Testis (tissue), 3 donors: ENCODE measurements around the gene TRIM31. TPM values are rescaled to one million over a fixed set of nuclear protein-coding genes. Genes with fewer than 3 reads are reported as not detected.

Experiments
- DNase-seq: peaks from one replicate; pipeline ENCODE4 v3.0.0-alpha.2; 2019
- H3K27ac ChIP-seq, 2 donors: fragments of 200-600 bp; sonication (generic); one replicate each; pipeline ENCODE4 v1.5.1; 2019
- H3K27me3 ChIP-seq: fragments of 200-600 bp; sonication (generic); one replicate; pipeline ENCODE4 v1.5.1; 2019
- H3K36me3 ChIP-seq: fragments of 200-600 bp; sonication (generic); one replicate; pipeline ENCODE4 v1.5.1; 2017; ENCODE audit warnings: low read depth; ENCODE audit errors: missing control alignments
- H3K4me1 ChIP-seq: fragments of 200-600 bp; sonication (generic); one replicate; pipeline ENCODE4 v1.5.1; 2019
- H3K4me3 ChIP-seq, 2 donors: fragments of 200-600 bp; sonication (generic); one replicate each; pipeline ENCODE4 v1.5.1; 2017 to 2019
- H3K9me3 ChIP-seq: fragments of 200-600 bp; sonication (generic); one replicate; pipeline ENCODE4 v1.5.1; 2017
- POLR2A ChIP-seq: fragments of 450-650 bp; IDR thresholded peaks from one replicate; pipeline ENCODE4 v1.6.1; 2017; ENCODE audit warnings: antibody characterized with exemption, mild to moderate bottlenecking, moderate library complexity
- WGBS, 2 donors: methylation state at CpG; one replicate each; pipeline ENCODE4 v1.1.5; 2018; 5-methylcytosine and 5-hydroxymethylcytosine counted together
- intact Hi-C: fragments of 100-400 bp; cut with DNase I; formaldehyde crosslinking; loops from one replicate; pipeline ENCODE4 v1.15.1; 2023; ENCODE audit warnings: low total_unique reads
- polyA plus RNA-seq: library from polyadenylated mRNA; stranded (reverse); fragments of 350-450 nt; fragmentation: Illumina TruSeq; extraction: RNeasy Lipid Tissue Mini Kit (QIAGEN cat#74804); gene quantifications from one replicate; pipeline ENCODE4 v1.2.3, GENCODE V29; 2014; ENCODE audit warnings: low read depth, low replicate concordance; ENCODE audit not compliant: insufficient read depth
- small RNA-seq, 2 donors: library from RNA; depleted of rRNA; stranded (forward); fragments of <200 nt; gene quantifications; one replicate each; pipeline ENCODE3, GENCODE V24; 2016
- total RNA-seq, 2 donors: library from RNA; depleted of rRNA; stranded (reverse); fragments of >200 nt; gene quantifications; one replicate each; pipeline ENCODE4 v1.2.3, GENCODE V29; 2016
- TF ChIP-seq, protein P1 (sequence below), 3 experiments: fragments of 450-650 bp in 2 of 3; fragments of 200-600 bp in 1 of 3; sonication (generic) in 1 of 3; IDR thresholded peaks; one replicate each; pipeline ENCODE4 v1.5.1; 2016 to 2019; ENCODE audit warnings: antibody characterized with exemption in 3 of 3, mild to moderate bottlenecking in 2 of 3, moderate library complexity in 1 of 3

The TRIM31 gene
- total and polyA plus RNA-seq, 3 donors from 2014 or later, result 0.50 to 6.4 (median 4.0) TPM

- DNase-seq, result peak; percentile 96
- 0% methylated on average over 42 to 48 of the region's 48 CpGs for WGBS, 2 donors
- H3K9me3 ChIP-seq, result no peaks in the 10 kb centered on the region
- H3K36me3 ChIP-seq, result no peaks in the 10 kb centered on the region
- H3K4me3 ChIP-seq, result peak within 1 kb of the TSS; percentile 83 to 85
- intact Hi-C loops, result no loop called here
- peak; percentile 76 for TF ChIP-seq POLR2A
- TF ChIP-seq, protein P1, sequence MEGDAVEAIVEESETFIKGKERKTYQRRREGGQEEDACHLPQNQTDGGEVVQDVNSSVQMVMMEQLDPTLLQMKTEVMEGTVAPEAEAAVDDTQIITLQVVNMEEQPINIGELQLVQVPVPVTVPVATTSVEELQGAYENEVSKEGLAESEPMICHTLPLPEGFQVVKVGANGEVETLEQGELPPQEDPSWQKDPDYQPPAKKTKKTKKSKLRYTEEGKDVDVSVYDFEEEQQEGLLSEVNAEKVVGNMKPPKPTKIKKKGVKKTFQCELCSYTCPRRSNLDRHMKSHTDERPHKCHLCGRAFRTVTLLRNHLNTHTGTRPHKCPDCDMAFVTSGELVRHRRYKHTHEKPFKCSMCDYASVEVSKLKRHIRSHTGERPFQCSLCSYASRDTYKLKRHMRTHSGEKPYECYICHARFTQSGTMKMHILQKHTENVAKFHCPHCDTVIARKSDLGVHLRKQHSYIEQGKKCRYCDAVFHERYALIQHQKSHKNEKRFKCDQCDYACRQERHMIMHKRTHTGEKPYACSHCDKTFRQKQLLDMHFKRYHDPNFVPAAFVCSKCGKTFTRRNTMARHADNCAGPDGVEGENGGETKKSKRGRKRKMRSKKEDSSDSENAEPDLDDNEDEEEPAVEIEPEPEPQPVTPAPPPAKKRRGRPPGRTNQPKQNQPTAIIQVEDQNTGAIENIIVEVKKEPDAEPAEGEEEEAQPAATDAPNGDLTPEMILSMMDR (IDR thresholded peaks at IDR 0.05), result peak in 1 of 3 experiments; percentile 31
- H3K27ac ChIP-seq, result peak within 1 kb of the TSS; percentile 92 to 93
- H3K27me3 ChIP-seq, result no peaks in the 10 kb centered on the region
- peaks cover 17% of the 10 kb centered on the region for H3K4me1 ChIP-seq
Observed at GRCh38 chr6:30061092-30061857, 51.6 kb downstream of the TRIM31 start, which contains the start of gene POLR1H. Gene POLR1H (plus strand): TSS chr6:30061265. CDS start chr6:30061525, 260 bp downstream.

GRCh38 chr6:30060606-30061091 is 52.2 kb downstream of the TRIM31 start:
- DNase-seq, result peak; percentile 34
- intact Hi-C loops, result no loop called here

DNA sequence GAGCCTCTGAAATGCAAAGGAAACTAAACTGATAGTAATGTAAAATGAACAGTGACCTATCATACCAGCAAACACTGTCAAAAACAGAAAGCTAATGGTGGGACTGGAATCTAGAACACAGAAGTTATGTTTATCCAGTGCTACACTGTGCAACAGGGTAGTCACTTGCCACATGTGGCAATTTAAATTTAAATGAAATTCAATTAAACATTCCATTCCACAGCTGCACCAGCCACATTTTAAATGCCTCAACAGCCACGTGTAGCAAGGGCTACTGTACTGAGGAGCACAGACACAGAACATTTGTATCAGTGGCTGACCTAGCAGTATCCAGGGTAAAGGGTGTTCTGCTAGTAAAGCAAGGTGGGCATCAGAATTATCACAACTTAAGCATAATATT is 57.4 kb downstream of the TRIM31 start:
- Histone ChIP-seq H3K27me3 (no peaks in the 10 kb centered on the region), H3K36me3 (no peaks in the 10 kb centered on the region), H3K4me1 (peaks cover 8% of the 10 kb centered on the region), H3K27ac (no peak overlapping the region), H3K9me3 (no peaks in the 10 kb centered on the region), H3K4me3 (no peak overlapping the region)
- no peak for DNase-seq
- TF ChIP-seq, protein P1 (IDR thresholded peaks at IDR 0.05), result no peak
- TF ChIP-seq POLR2A, result no peak
- 57 to 79% methylated on average over 1 of the region's 1 CpG for WGBS, 2 donors
- intact Hi-C loops, result no loop called here

More at GRCh38 chr6:30060606-30061091, 52.2 kb downstream of the TRIM31 start:
- Histone ChIP-seq H3K27me3 (no peaks in the 10 kb centered on the region), H3K4me3 (peak overlapping the region; percentile 83 to 85), H3K9me3 (no peaks in the 10 kb centered on the region), H3K36me3 (no peaks in the 10 kb centered on the region), H3K27ac (peak overlapping the region; percentile 92 to 93), H3K4me1 (peaks cover 13% of the 10 kb centered on the region)
- 1% methylated on average over 24 of the region's 24 CpGs for WGBS, 2 donors
- no peak for TF ChIP-seq POLR2A
- TF ChIP-seq, protein P1 (IDR thresholded peaks at IDR 0.05), result no peak

GRCh38 chr6:30053682-30054081 is 59.2 kb downstream of the TRIM31 start:
- Histone ChIP-seq H3K9me3 (no peaks in the 10 kb centered on the region), H3K4me3 (no peak overlapping the region), H3K27me3 (no peaks in the 10 kb centered on the region), H3K4me1 (no peaks in the 10 kb centered on the region), H3K27ac (no peak overlapping the region), H3K36me3 (no peaks in the 10 kb centered on the region)
- WGBS, 2 donors, result 86 to 90% methylated on average over 3 of the region's 3 CpGs
- intact Hi-C loops, result no loop called here
- TF ChIP-seq, protein P1 (IDR thresholded peaks at IDR 0.05), result no peak
- TF ChIP-seq POLR2A, result no peak
- no peak for DNase-seq

Small RNA genes within 50 kb of the gene (small RNA-seq; reads per million reads assigned to genes)
- 0 reads per million in 2 donors for gene RF00554
- 0 reads per million in 2 donors for gene RF02219
- gene RF02220, result 0 reads per million in 2 donors

Other genes with a start within 250 kb of the TRIM31 start
- gene HLA-A, start 170.6 kb downstream of the TRIM31 start, total RNA-seq, result 100 to 1,000 TPM; 282 to 504 TPM
- 586 TPM for gene HLA-A, start 170.6 kb downstream of the TRIM31 start, polyA plus RNA-seq
- 10 to 100 TPM; 29.4 to 33.7 TPM for gene POLR1H, start 51.8 kb downstream of the TRIM31 start, total RNA-seq
- 56.8 TPM for gene POLR1H, start 51.8 kb downstream of the TRIM31 start, polyA plus RNA-seq
- 10 to 100 TPM; 40.2 to 55.0 TPM for gene PPP1R11, start 45.9 kb downstream of the TRIM31 start, total RNA-seq
- gene PPP1R11, start 45.9 kb downstream of the TRIM31 start, polyA plus RNA-seq, result 91.8 TPM
- gene RNF39, start 37.3 kb downstream of the TRIM31 start, total RNA-seq, result 1 to 10 TPM; 3.5 to 4.3 TPM
- gene RNF39, start 37.3 kb downstream of the TRIM31 start, polyA plus RNA-seq, result 2.7 TPM
- under 1 TPM; 0.19 to 0.79 TPM for gene TRIM40, start 23.1 kb upstream of the TRIM31 start, total RNA-seq
- 7.5 TPM for gene TRIM40, start 23.1 kb upstream of the TRIM31 start, polyA plus RNA-seq
- gene TRIM10, start 48.1 kb upstream of the TRIM31 start, total RNA-seq, result under 1 TPM in 1 of 2 donors, not detected in 1; 0.25 TPM
- 0.17 TPM for gene TRIM10, start 48.1 kb upstream of the TRIM31 start, polyA plus RNA-seq
- gene TRIM15, start 50.5 kb upstream of the TRIM31 start, total RNA-seq, result under 1 TPM in 1 of 2 donors, not detected in 1; 0.25 TPM
- gene TRIM15, start 50.5 kb upstream of the TRIM31 start, polyA plus RNA-seq, result 1.1 TPM
- 10 to 100 TPM; 67.1 to 75.8 TPM for gene TRIM26, start 100.3 kb upstream of the TRIM31 start, total RNA-seq
- 40.3 TPM for gene TRIM26, start 100.3 kb upstream of the TRIM31 start, polyA plus RNA-seq
- gene TRIM39, start 213.8 kb upstream of the TRIM31 start, total RNA-seq, result 10 to 100 TPM; 30.6 to 33.6 TPM
- 58.1 TPM for gene TRIM39, start 213.8 kb upstream of the TRIM31 start, polyA plus RNA-seq
- 100 to 1,000 TPM in 1 of 2 donors, 10 to 100 TPM in 1; 94.3 to 101 TPM for gene RPP21, start 232.1 kb upstream of the TRIM31 start, total RNA-seq
- 49.8 TPM for gene RPP21, start 232.1 kb upstream of the TRIM31 start, polyA plus RNA-seq